ENCODE measurements around the gene THRB. TPM values are rescaled to one million over a fixed set of nuclear protein-coding genes. Genes with fewer than 3 reads are reported as not detected.
"Not testable (repeated sequence)": the region's sequence is repeated elsewhere in the genome, so short reads cannot be mapped to it uniquely, and the experiment has no call there.

THRB gene
- total and polyA plus RNA-seq, 2 experiments from 2014 or later = 3.3 to 5.1 TPM

- Histone ChIP-seq H3K9ac (no peak overlapping the region), H4K20me1 (ENCODE audit: insufficient read depth) (no peaks in the 10 kb centered on the region; the same call in 1 of the 2 replicates), H3K27ac (no peak overlapping the region), H3K9me3 (ENCODE audit: low read depth) (no peaks in the 10 kb centered on the region), H3F3A (ENCODE audit: insufficient read depth) (no peaks in the 10 kb centered on the region), H3K36me3 (ENCODE audit: low read depth) (no peaks in the 10 kb centered on the region), H3K4me3 (no peak overlapping the region), H3K4me2 (ENCODE audit: unreplicated experiment) (no peak overlapping the region), H3K4me1 (ENCODE audit: insufficient read depth) (no peaks in the 10 kb centered on the region), H3K27me3 (replicated peaks; ENCODE audit: insufficient read depth) (no peaks in the 10 kb centered on the region), H2AFZ (no peak overlapping the region), H3K9me2 (ENCODE audit: insufficient read depth) (no peaks in the 10 kb centered on the region), H3K79me2 (ENCODE audit: insufficient read depth) (no peaks in the 10 kb centered on the region)
- in situ Hi-C loops (cut with MboI) = no loop called here
- WGBS, 2 experiments (ENCODE audit: low coverage in 1 of 2, low lambda C conversion rate in 2 of 2, missing lambda C conversion rate in 2 of 2) = 90 to 99% methylated on average over 2 of the region's 2 CpGs
- DNase-seq = no peak
- TF ChIP-seq EZH2 (IDR thresholded peaks at IDR 0.05; ENCODE audit: insufficient read depth, poor library complexity, severe bottlenecking) (no peak), EZH2phosphoT487 (IDR thresholded peaks at IDR 0.05; ENCODE audit: insufficient read depth, low read depth) (no peak)
Measured at GRCh38 chr3:24417730-24418129, 76.9 kb downstream of the THRB start.

- no peaks in the 10 kb centered on the region for H3K9me2 ChIP-seq (ENCODE audit: insufficient read depth)
- in situ Hi-C loops (cut with MboI) = no loop called here
- no peak overlapping the region for H3K4me3 ChIP-seq
- no peak overlapping the region for H2AFZ ChIP-seq
- 96% methylated on average over 4 of the region's 4 CpGs for WGBS, 2 experiments (ENCODE audit: low coverage in 1 of 2, low lambda C conversion rate in 2 of 2, missing lambda C conversion rate in 2 of 2)
- H3K4me2 ChIP-seq (ENCODE audit: unreplicated experiment) = no peak overlapping the region
- H3K4me1 ChIP-seq (ENCODE audit: insufficient read depth) = no peaks in the 10 kb centered on the region
- no peaks in the 10 kb centered on the region for H3K36me3 ChIP-seq (ENCODE audit: low read depth)
- no peaks in the 10 kb centered on the region for H3F3A ChIP-seq (ENCODE audit: insufficient read depth)
- H3K9me3 ChIP-seq (ENCODE audit: low read depth) = no peaks in the 10 kb centered on the region
- H3K9ac ChIP-seq = no peak overlapping the region
- no peaks in the 10 kb centered on the region for H3K79me2 ChIP-seq (ENCODE audit: insufficient read depth)
- no peak for TF ChIP-seq EZH2phosphoT487 (IDR thresholded peaks at IDR 0.05; ENCODE audit: insufficient read depth, low read depth)
- TF ChIP-seq EZH2 (IDR thresholded peaks at IDR 0.05; ENCODE audit: insufficient read depth, poor library complexity, severe bottlenecking) = no peak
- DNase-seq = no peak
- H4K20me1 ChIP-seq (ENCODE audit: insufficient read depth) = no peaks in the 10 kb centered on the region
- no peaks in the 10 kb centered on the region for H3K27me3 ChIP-seq (replicated peaks; ENCODE audit: insufficient read depth)
- H3K27ac ChIP-seq = no peak overlapping the region
Measured at GRCh38 chr3:24416224-24416623, 78.4 kb downstream of the THRB start.

DNA sequence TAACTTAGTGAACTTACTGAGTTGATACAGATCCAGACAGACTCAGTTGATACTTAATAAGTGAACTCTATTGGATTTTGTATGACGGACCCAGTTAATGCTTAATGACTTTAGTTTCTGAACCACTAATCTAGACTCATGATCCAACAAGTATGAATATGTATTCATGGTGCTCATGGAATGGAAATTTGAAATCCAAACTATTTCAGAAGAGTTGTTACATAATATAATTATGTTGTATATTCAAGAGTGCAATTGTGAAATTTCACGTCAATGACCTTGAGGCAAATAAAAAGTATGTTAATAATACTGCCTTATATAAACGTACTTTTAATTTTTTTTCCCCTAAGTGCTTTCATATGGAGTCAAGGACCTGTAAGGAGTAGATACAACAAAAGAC, 78.8 kb downstream of the THRB start:
- no peak overlapping the region for H2AFZ ChIP-seq
- H4K20me1 ChIP-seq (ENCODE audit: insufficient read depth) = no peaks in the 10 kb centered on the region
- H3K4me1 ChIP-seq (ENCODE audit: insufficient read depth) = no peaks in the 10 kb centered on the region
- H3K4me2 ChIP-seq (ENCODE audit: unreplicated experiment) = no peak overlapping the region
- H3K36me3 ChIP-seq (ENCODE audit: low read depth) = no peaks in the 10 kb centered on the region
- no peak overlapping the region for H3K4me3 ChIP-seq
- no peaks in the 10 kb centered on the region for H3K9me2 ChIP-seq (ENCODE audit: insufficient read depth)
- no peak overlapping the region for H3K27ac ChIP-seq
- no peak for DNase-seq
- in situ Hi-C loops (cut with MboI) = no loop called here
- no peaks in the 10 kb centered on the region for H3K27me3 ChIP-seq (replicated peaks; ENCODE audit: insufficient read depth)
- no peak overlapping the region for H3K9ac ChIP-seq
- WGBS, 2 experiments (ENCODE audit: low coverage in 1 of 2, low lambda C conversion rate in 2 of 2, missing lambda C conversion rate in 2 of 2) = 91 to 97% methylated on average over 3 of the region's 3 CpGs
- H3K9me3 ChIP-seq (ENCODE audit: low read depth) = no peaks in the 10 kb centered on the region
- H3F3A ChIP-seq (ENCODE audit: insufficient read depth) = no peaks in the 10 kb centered on the region
- no peak for TF ChIP-seq EZH2 (IDR thresholded peaks at IDR 0.05; ENCODE audit: insufficient read depth, poor library complexity, severe bottlenecking)
- no peak for TF ChIP-seq EZH2phosphoT487 (IDR thresholded peaks at IDR 0.05; ENCODE audit: insufficient read depth, low read depth)
- no peaks in the 10 kb centered on the region for H3K79me2 ChIP-seq (ENCODE audit: insufficient read depth)

- WGBS, 2 experiments (ENCODE audit: low coverage in 1 of 2, low lambda C conversion rate in 2 of 2, missing lambda C conversion rate in 2 of 2) = 77 to 81% methylated on average over 5 of the region's 5 CpGs
- in situ Hi-C loops (cut with MboI); DNase-seq; H3K79me2 ChIP-seq (ENCODE audit: insufficient read depth); H3K27ac ChIP-seq; H3K4me3 ChIP-seq; H2AFZ ChIP-seq; H3K9me2 ChIP-seq (ENCODE audit: insufficient read depth); H3K36me3 ChIP-seq (ENCODE audit: low read depth); H3K27me3 ChIP-seq (replicated peaks; ENCODE audit: insufficient read depth); H3K4me2 ChIP-seq (ENCODE audit: unreplicated experiment); H4K20me1 ChIP-seq (ENCODE audit: insufficient read depth); H3F3A ChIP-seq (ENCODE audit: insufficient read depth); H3K4me1 ChIP-seq (ENCODE audit: insufficient read depth); H3K9me3 ChIP-seq (ENCODE audit: low read depth); H3K9ac ChIP-seq: not testable (repeated sequence)
Measured at GRCh38 chr3:24413662-24414061, 81.0 kb downstream of the THRB start.

GRCh38 chr3:24410860-24411259, 83.8 kb downstream of the THRB start:
- in situ Hi-C loops (cut with MboI) = no loop called here
- Histone ChIP-seq H2AFZ (no peak overlapping the region), H3K27ac (no peak overlapping the region), H3F3A (ENCODE audit: insufficient read depth) (no peaks in the 10 kb centered on the region), H3K9me2 (ENCODE audit: insufficient read depth) (no peaks in the 10 kb centered on the region), H3K27me3 (replicated peaks; ENCODE audit: insufficient read depth) (no peaks in the 10 kb centered on the region), H3K9me3 (ENCODE audit: low read depth) (no peaks in the 10 kb centered on the region), H3K9ac (no peak overlapping the region), H3K36me3 (ENCODE audit: low read depth) (no peaks in the 10 kb centered on the region), H3K4me2 (ENCODE audit: unreplicated experiment) (no peak overlapping the region), H4K20me1 (ENCODE audit: insufficient read depth) (no peaks in the 10 kb centered on the region), H3K79me2 (ENCODE audit: insufficient read depth) (no peaks in the 10 kb centered on the region), H3K4me1 (ENCODE audit: insufficient read depth) (no peaks in the 10 kb centered on the region), H3K4me3 (no peak overlapping the region)
- no peak for TF ChIP-seq EZH2 (IDR thresholded peaks at IDR 0.05; ENCODE audit: insufficient read depth, poor library complexity, severe bottlenecking)
- no peak for TF ChIP-seq EZH2phosphoT487 (IDR thresholded peaks at IDR 0.05; ENCODE audit: insufficient read depth, low read depth)
- WGBS, 2 experiments (ENCODE audit: low coverage in 1 of 2, low lambda C conversion rate in 2 of 2, missing lambda C conversion rate in 2 of 2) = 92 to 95% methylated on average over 3 of the region's 3 CpGs
- DNase-seq = no peak

Data from GM23248 (cell line).